ENCODE measurements around the gene ABCA7. TPM values are rescaled to one million over a fixed set of nuclear protein-coding genes. Genes with fewer than 3 reads are reported as not detected.

The ABCA7 gene
- 100 to 1,000 TPM in 1 of 2 donors, 10 to 100 TPM in 1; 17.8 to 105 TPM for total RNA-seq

GRCh38 chr19:1039646-1040475 is at the start of gene ABCA7:
ABCA7 (plus strand) TSS chr19:1040107; CDS start chr19:1041362, 1,255 bp downstream.
- DNase-seq (ENCODE audit: low spot score in 2 of 2), result peak; percentile 99 to 100
- H3K27ac Mint-ChIP-seq, result peak within 1 kb of the TSS; percentile 82 to 87
- peaks cover 8 to 39% of the 10 kb centered on the region in 2 donors for H3K36me3 Mint-ChIP-seq

GRCh38 chr19:990119-990571 is 49.8 kb upstream of the ABCA7 start:
- no peak for ATAC-seq
- Mint-ChIP-seq H3K9me3 (no peaks in the 10 kb centered on the region), H3K27ac (no peak overlapping the region), H3K36me3 (peaks cover 0 to 5% of the 10 kb centered on the region in 2 donors)
- DNase-seq (ENCODE audit: low spot score in 2 of 2), result peak in 1 of 2 donors; percentile 56

More at GRCh38 chr19:1039646-1040475, at the start of gene ABCA7:
- ATAC-seq, result peak; percentile 93 to 94
- no peaks in the 10 kb centered on the region for H3K9me3 Mint-ChIP-seq

- Mint-ChIP-seq H3K27ac (no peak overlapping the region), H3K36me3 (peaks cover 0 to 5% of the 10 kb centered on the region in 2 donors), H3K9me3 (no peaks in the 10 kb centered on the region)
- ATAC-seq, result no peak
- DNase-seq (ENCODE audit: low spot score in 2 of 2), result no peak
Observed at GRCh38 chr19:990746-991145, 49.2 kb upstream of the ABCA7 start.

- peaks cover 0 to 5% of the 10 kb centered on the region in 2 donors for H3K36me3 Mint-ChIP-seq
- peak in 1 of 2 donors; percentile 69 for DNase-seq (ENCODE audit: low spot score in 2 of 2)
- H3K27ac Mint-ChIP-seq, result no peak overlapping the region
- ATAC-seq, result peak; percentile 34 to 77
- no peaks in the 10 kb centered on the region for H3K9me3 Mint-ChIP-seq
Observed at GRCh38 chr19:991174-991931, 48.6 kb upstream of the ABCA7 start.

GRCh38 chr19:991932-992669 is 47.8 kb upstream of the ABCA7 start:
- Mint-ChIP-seq H3K9me3 (no peaks in the 10 kb centered on the region), H3K36me3 (no peaks in the 10 kb centered on the region), H3K27ac (no peak overlapping the region)
- no peak for ATAC-seq
- no peak for DNase-seq (ENCODE audit: low spot score in 2 of 2)

- DNase-seq (ENCODE audit: low spot score in 2 of 2), result no peak
- Mint-ChIP-seq H3K36me3 (no peaks in the 10 kb centered on the region), H3K27ac (no peak overlapping the region), H3K9me3 (no peaks in the 10 kb centered on the region)
- no peak for ATAC-seq
Observed at GRCh38 chr19:992670-993055, 47.2 kb upstream of the ABCA7 start.

GRCh38 chr19:993361-993830 is 46.5 kb upstream of the ABCA7 start:
- no peaks in the 10 kb centered on the region for H3K9me3 Mint-ChIP-seq
- no peak for ATAC-seq
- no peaks in the 10 kb centered on the region for H3K36me3 Mint-ChIP-seq
- no peak overlapping the region for H3K27ac Mint-ChIP-seq
- no peak for DNase-seq (ENCODE audit: low spot score in 2 of 2)

GRCh38 chr19:993831-994393 is 46.0 kb upstream of the ABCA7 start:
- no peak overlapping the region for H3K27ac Mint-ChIP-seq
- no peak for ATAC-seq
- no peaks in the 10 kb centered on the region for H3K36me3 Mint-ChIP-seq
- DNase-seq (ENCODE audit: low spot score in 2 of 2), result no peak
- no peaks in the 10 kb centered on the region for H3K9me3 Mint-ChIP-seq

- no peak for ATAC-seq
Observed at GRCh38 chr19:994516-994915, 45.4 kb upstream of the ABCA7 start.

GRCh38 chr19:995051-995827 is 44.7 kb upstream of the ABCA7 start:
- Mint-ChIP-seq H3K27ac (no peak overlapping the region), H3K36me3 (no peaks in the 10 kb centered on the region), H3K9me3 (no peaks in the 10 kb centered on the region)
- DNase-seq (ENCODE audit: low spot score in 2 of 2) (no peak), ATAC-seq (no peak)

More at GRCh38 chr19:994516-994915, 45.4 kb upstream of the ABCA7 start:
- no peak overlapping the region for H3K27ac Mint-ChIP-seq
- no peaks in the 10 kb centered on the region for H3K9me3 Mint-ChIP-seq
- DNase-seq (ENCODE audit: low spot score in 2 of 2), result no peak
- no peaks in the 10 kb centered on the region for H3K36me3 Mint-ChIP-seq

- Mint-ChIP-seq H3K36me3 (no peaks in the 10 kb centered on the region), H3K27ac (no peak overlapping the region), H3K9me3 (no peaks in the 10 kb centered on the region)
- peak in 1 of 2 donors; percentile 54 for DNase-seq (ENCODE audit: low spot score in 2 of 2)
- peak; percentile 38 to 68 for ATAC-seq
Observed at GRCh38 chr19:996051-996838, 43.7 kb upstream of the ABCA7 start.

- ATAC-seq (no peak), DNase-seq (ENCODE audit: low spot score in 2 of 2) (no peak)
- no peaks in the 10 kb centered on the region for H3K36me3 Mint-ChIP-seq
- no peaks in the 10 kb centered on the region for H3K9me3 Mint-ChIP-seq
- no peak overlapping the region for H3K27ac Mint-ChIP-seq
Observed at GRCh38 chr19:998064-998463, 41.8 kb upstream of the ABCA7 start.

GRCh38 chr19:999379-999719 is 40.6 kb upstream of the ABCA7 start:
- no peak overlapping the region for H3K27ac Mint-ChIP-seq
- H3K36me3 Mint-ChIP-seq, result no peaks in the 10 kb centered on the region
- ATAC-seq (no peak), DNase-seq (ENCODE audit: low spot score in 2 of 2) (no peak)
- H3K9me3 Mint-ChIP-seq, result no peaks in the 10 kb centered on the region

- H3K27ac Mint-ChIP-seq, result no peak within 1 kb of the TSS
- ATAC-seq, result peak; percentile 50 to 64
- no peaks in the 10 kb centered on the region for H3K36me3 Mint-ChIP-seq
- H3K9me3 Mint-ChIP-seq, result no peaks in the 10 kb centered on the region
- peak in 1 of 2 donors; percentile 73 for DNase-seq (ENCODE audit: low spot score in 2 of 2)
Observed at GRCh38 chr19:1000095-1000494, 39.8 kb upstream of the ABCA7 start, which contains the start of gene GRIN3B. GRIN3B (plus strand) TSS chr19:1000419; CDS start chr19:1000438, 19 bp downstream.
